Sigmoid colon (tissue), 4 donors: ENCODE data around the gene SPTBN5.

Experiments used
- EP300 ChIP-seq, 4 donors: sonication (generic); formaldehyde crosslinking; IDR thresholded peaks; one replicate each; pipeline ENCODE4 v1.6.1; 2017; ENCODE audit warnings: antibody characterized with exemption in 4 of 4
- POLR2A ChIP-seq, 2 donors: fragments of 450-650 bp; IDR thresholded peaks; one replicate each; pipeline ENCODE4 v1.6.1; 2016; ENCODE audit warnings: antibody characterized with exemption in 2 of 2, mild to moderate bottlenecking in 2 of 2, moderate library complexity in 2 of 2

GRCh38 chr15:41939986-41940385, 46.1 kb upstream of the SPTBN5 start:
- TF ChIP-seq EP300 (IDR thresholded peaks at IDR 0.05) (no peak), POLR2A (IDR thresholded peaks at IDR 0.05) (no peak)
